ENCODE results near the gene ELP5.

The ELP5 gene

DNA sequence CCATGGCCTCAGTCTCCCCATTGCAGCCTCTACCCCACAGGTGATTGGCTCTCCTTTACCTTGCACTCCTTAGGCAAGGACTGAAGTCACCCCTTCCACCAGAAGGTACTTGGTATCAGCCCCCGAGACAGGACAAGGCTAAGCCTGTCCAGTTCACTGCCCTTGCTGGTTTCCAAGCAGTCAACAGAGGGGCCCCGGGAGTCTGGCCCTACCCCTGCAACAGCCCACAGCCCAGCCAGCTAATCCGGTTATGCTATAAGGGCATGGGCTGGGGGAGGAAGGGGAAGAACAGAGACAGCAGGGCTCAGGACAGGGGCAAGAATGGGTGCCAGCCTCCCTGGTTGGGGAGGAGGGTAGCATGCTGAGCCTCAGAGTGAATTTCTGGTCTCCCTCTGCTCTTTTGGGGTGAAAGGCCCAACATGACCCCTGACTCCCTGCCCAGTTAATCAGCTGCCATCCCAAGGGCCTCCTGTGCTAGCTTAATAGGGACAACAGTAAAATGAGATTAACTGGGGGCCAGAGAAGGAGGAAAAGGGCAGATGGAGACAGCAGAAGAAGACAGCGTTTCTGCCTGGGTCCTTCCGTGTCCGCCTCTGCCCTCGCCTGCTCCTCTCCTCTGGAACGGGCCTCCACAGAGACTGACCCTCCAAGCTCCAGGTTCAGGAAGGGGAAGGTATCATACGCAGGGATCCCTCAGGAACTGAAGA is 43.1 kb upstream of the ELP5 start:
- TF ChIP-seq, protein P1, sequence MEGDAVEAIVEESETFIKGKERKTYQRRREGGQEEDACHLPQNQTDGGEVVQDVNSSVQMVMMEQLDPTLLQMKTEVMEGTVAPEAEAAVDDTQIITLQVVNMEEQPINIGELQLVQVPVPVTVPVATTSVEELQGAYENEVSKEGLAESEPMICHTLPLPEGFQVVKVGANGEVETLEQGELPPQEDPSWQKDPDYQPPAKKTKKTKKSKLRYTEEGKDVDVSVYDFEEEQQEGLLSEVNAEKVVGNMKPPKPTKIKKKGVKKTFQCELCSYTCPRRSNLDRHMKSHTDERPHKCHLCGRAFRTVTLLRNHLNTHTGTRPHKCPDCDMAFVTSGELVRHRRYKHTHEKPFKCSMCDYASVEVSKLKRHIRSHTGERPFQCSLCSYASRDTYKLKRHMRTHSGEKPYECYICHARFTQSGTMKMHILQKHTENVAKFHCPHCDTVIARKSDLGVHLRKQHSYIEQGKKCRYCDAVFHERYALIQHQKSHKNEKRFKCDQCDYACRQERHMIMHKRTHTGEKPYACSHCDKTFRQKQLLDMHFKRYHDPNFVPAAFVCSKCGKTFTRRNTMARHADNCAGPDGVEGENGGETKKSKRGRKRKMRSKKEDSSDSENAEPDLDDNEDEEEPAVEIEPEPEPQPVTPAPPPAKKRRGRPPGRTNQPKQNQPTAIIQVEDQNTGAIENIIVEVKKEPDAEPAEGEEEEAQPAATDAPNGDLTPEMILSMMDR (IDR thresholded peaks at IDR 0.05), result no peak

DNA sequence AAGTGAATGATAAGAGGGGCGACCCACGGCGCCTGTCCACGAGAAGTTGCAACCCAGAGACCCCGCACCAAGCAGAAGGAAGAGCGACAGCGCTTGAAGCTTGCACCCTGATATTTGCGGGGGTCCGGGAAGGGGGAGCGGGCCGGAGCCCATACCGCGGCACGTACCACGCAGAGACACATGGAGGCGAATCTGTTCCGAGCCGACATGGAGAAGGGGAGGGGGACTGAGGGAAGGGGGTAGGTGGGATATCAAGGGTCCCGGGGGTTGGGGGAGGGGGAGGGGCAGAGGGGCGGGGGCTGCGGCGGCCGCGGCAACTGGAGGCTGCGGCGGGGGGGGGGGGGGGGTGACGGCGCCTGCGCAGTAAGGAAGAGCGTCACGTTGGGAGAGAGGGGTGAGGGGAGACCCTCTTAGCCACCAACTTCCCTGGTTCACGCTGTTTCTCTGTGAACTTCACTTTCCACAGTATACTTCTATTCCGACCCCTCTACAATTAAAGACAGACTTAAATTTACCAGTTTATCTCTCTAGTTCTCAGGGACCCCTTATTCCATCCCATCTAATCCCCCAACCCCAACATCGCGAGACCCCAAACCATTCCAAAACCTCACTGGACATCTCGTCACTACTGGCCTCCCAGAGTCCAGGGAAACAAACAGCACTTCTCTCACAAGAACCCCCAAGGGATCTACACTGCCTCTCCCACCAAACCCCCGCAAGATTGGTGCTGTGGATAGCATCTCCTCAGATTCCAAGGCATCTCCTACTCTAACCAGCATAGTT is 40.3 kb upstream of the ELP5 start:
- TF ChIP-seq, protein P1 (IDR thresholded peaks at IDR 0.05), result no peak

DNA sequence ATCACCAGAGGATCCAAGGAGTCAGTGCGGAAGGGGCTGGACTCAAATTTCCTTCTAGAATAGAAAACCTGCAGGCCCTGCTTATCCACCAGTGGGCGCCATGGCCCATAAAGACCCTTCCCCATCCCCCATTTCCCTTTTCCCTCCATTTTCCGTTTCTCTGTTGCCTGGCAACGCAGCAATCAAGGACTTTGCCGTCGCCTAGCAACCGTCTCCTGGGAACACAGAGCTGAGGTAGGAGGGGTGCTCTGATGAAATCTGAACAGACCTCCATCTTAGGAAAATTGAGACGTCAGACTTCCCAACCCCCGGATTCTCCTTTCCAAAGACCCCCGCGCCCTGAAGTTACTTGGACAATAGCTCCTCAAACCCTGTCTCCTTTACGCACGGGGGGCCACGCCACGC is 38.1 kb upstream of the ELP5 start:
- TF ChIP-seq, protein P1 (IDR thresholded peaks at IDR 0.05), result peak; percentile 37; the same call in 1 of the 2 replicates

DNA sequence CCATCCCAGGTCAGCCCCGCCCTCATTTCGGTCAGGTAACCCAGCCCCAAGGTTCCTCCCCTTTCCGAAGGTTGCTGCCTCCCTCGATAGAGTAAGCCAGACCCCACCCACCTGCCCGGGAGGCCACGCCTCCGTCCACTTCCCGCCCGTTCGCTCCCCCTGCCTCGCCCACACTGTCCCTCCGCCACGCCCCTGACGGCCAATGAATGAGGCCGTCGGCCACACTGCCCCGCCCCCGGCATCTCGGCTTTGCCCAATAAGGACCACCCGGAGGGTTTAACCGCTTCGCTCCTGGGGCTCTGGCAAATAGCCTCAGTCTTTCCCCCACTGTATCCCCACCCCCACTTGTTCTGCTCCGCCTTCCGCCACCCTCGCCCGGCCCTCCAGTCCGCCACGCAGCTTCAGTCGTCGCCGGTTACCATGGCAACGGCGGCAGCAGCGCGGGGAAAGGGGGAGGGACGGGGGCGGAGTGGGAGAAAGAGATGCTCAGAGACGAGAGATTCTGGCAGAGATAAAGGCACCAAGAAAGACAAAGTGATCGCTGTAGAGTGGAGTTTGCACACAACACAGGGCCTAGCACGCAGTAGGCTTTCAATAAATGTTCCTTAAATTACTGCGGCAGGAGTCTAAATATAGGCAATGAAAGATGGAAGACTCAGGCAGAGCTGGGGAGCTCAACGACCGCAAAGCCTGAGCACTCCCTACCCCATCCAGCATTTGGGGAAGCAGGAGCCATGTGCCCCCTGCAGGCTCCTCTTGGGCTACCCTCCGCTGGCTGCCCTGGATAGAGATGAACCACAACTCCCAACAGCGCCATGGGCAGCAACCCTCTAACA is 37.5 kb upstream of the ELP5 start:
- TF ChIP-seq, protein P1 (IDR thresholded peaks at IDR 0.05), result peak; percentile 42; the same call in 1 of the 2 replicates

DNA sequence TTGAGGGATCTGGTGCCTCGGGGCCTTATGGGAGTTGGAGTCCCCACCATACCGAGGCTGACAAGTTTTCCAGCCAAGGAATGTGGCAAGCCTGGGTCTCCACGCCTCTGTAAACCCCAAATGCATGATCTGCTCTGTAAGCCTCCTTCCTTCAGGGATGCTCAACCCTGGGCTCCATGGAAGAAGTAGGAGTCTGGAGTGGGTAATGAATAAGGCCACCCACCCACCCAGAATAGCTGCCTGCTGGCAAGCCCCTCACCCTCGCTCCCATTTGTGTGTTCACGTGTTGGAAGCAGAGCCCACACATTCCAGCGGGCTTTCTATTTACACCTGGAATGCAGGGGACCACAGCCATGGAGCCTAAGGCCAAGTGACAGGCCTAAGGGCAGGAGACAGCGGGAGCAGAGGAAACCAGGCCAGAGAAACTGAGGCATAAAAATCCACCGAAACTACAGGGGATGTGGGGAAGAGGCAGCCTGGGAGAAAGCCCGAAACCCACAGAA is 36.8 kb upstream of the ELP5 start:
- TF ChIP-seq, protein P1 (IDR thresholded peaks at IDR 0.05), result no peak

DNA sequence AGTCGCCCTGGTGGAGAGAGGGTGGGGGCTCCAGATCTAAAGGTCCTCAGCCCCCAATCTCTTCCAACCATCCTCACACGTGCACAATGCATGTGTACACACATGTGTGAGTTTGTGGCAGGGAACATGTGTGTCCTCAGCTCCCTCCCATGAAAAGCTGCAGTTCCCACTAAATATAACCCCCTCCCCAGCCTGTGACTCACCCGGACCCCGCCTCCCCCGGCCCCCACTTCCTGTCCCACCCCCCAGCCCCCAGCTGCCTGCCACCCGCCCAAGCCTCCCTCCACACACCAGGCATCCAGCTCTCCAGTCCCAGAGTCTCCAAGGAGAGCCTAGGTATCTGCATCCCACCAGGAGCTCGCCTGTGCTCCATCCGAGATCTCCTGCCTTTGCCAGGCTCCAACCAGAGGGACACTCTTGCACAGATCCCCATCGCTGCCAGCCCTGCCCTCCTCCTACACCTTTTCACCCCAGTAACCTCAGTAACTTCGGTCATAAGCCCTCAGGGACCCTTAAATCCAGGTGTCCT is 36.3 kb upstream of the ELP5 start:
- TF ChIP-seq, protein P1 (IDR thresholded peaks at IDR 0.05), result no peak

All from LNCAP (cell line).